Stimulated activated CD4-positive, alpha-beta T cell treated with anti-CD3 and anti-CD28 coated beads, TNF-alpha, amount 100 ng/mL, for 24 hours (primary cell): Measurements from ENCODE around the gene HOXA5.

Experiments used
- DNase-seq, 3 experiments: peaks; one replicate each; pipeline ENCODE4 v3.0.0-alpha.2; 2020; ENCODE audit warnings: low read depth in 3 of 3

HOXA5 gene

DNA sequence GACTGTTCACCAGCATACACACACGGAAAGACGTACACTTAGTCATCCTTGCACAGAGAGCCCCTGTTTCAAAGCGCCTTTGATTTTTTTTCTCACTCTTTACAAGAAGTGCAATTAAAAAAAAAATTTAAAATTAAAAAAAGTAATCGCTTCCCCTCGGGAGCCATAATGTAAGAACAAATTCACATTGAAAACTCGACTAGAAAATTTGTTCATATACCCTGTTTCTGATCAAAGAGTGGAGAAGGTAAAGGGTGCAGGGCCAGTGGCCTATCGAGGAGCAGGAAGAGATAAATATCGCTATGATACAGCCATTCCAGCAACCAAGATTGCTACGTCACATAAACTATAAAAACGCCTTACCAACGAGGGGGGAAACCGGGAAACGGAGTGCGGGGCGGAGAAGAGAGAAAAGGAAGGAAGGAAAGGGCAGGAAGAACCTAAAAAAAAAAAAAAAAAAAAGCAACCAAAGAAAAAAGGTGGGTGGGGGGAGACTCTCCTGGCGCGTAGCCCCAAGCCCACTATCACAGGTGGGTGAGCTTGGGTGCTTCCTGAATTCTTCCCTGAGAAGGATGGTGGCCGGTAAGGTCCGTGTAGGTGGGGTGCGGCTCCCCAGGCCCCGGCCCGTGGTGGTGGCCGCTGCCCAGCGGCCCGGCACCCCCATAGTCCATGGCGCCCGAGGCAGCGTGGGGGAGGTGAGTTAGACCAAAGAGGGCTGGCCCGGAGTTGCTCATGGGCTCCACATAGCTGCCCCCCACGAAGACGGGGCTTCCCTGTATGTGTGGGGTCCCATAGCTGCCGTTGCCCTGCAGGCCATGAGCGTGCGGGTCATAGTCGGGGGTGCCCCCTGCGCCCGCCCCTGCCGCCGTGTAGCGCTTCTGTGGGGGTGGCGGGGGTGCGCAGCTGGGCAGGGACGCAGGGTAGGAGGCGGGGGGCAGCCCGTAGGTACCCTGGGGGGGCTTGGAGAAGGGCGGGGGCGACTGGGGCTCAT is 35.8 kb downstream of the HOXA5 start:
- DNase-seq, result no peak

DNA sequence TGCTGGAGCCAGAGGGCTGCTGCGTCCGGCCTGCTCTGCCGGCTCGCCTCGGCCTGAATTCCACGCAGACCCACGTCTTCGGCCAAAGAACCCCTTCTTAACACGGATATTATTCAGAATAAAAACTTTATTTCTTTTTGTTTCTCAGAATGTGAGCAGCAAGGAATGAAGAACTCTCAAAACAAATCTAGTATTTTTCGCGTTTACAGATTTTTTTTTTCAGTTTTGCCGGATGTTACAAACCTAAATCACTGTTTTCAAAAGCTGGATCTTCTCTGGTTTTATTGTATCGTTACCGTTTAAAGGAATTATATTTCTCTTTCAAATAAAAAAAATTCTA is 36.6 kb downstream of the HOXA5 start:
- no peak for DNase-seq

DNA sequence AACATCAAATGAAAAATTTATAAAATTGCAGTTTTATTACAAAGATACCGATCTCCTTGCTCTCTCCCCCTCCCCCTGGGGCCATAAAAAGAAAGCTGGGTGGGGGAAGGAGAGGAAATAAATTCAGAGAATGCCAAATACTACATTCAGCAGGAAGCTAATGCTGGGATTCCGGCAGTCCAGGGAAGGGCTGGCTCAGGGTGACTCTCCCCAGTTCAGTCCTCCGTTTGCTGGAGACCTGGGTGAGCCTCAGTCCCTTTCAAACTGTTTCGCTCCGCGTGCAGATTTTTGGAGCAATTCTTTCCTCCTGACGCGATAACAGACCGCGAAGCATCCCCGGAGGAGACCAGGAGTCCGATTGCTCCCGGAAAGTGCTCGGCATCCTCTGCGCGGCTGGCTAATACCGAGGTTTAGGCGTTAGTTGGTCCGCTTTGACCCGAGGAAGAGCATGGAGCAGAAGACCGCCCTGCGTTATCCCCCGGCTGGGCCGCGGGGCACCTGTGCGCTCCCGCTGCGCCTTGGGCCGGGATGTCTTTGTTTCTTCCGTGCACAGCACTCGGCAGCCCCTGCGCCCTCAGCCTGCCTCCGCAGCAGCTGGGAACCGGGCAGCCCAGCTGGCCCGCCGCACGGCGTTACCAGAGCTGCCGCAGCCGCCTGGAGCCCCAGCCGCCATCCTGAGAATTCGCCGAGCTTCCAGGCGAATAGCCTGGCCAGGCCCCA is 37.1 kb downstream of the HOXA5 start:
- DNase-seq, result no peak

DNA sequence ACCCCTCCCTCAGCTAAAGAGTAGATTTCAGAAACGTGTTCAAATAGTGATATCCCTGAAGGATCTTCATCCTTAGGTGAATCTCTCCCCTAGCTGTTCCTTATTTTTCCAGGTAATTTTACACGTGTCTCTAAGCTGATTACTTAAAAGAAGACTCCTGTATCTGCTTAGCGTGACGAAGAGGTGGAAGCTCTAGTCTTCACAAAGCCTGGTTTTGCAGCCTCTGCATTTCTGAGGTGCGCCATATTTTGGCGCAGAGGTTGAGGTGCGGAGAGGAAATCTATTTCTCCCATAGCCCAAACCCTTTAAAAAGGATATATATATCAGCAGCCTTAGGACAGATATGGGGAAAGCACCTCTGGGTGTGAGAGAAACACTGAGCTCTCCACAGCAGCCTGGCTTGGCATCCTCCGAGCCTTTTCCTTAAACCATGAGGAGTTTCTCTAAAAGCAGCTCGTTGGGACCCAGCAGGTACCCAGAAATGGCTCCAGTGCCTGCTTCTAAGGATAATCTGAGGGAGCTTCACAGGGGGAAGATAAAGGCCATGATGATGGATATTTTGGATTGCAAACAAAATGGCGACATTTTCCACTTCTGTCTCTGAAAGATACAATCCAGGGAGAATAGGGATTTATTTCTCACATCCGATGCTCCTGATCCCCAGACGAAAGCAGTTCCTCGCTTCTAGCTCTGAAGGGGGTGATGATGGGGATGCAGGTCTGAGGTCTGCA is 38.0 kb downstream of the HOXA5 start:
- DNase-seq, result no peak

DNA sequence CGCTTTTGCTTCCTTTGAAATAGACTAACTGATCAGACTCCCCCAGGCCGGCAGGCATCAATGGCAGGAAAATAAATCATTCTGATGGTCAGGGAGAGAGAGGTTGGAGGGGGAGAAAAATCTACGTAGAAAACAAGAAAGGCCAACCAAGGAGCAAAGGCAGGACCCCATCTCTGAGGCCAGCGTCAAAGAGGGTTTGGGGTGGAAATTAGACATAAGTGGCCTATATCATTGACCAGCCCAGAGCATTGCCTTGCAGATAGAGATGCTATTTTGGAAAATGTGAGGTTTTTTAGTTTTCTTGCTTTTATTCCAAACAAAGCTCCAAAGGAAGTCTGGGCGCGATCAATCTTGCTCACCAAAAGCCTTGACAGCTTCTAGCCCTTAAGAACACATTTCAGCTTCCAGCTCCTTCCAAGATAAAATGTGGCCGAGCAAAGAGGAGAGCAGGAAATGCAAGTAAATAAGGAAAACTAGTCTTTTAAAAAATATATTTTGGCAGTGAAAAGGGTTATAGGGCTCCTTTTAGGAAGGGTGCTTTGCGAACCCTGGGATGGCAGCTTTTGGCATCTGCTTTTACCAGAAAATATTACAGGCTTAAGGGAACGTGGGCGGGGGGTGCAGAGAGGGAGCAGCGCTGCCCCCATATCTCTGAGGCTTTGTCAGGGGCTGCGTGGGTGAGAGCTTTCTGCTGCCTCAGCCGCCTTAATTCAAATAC is 39.0 kb downstream of the HOXA5 start:
- DNase-seq, result no peak

DNA sequence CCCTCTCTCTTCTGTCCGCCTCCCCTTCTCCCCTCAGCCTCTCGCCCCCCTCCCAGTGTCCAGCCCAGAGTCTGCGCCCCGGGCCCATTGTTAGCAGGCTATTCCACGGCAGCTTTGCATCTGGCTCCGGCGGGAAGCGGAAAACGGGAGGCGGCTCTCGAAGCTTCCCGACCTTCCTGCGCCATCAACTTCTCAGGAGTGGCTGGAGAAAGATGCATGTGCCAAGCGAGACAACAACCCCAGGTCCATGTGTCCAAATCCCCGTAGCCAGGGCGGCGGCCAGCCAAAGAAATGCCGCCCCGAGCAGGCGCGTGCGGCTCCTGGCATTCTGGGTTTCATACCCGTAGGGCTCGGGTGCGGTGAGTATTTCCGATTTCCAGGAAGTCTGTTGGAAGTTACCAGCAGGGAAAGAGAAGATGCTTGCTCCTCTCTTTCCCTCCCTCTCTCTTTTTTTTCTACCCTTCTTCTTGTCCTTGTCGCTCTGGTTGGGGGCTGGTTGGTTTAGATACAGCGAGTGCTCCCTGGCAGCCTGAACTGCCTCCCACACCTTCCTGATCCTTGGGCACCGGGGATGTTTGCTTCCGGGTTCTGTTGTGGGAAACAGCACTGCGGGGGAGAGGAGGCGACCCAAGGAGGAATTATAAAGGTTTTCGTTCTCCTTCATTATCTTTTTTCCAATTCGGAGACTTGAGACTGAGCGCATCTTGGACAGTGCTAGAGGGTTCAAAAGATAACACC is 39.8 kb downstream of the HOXA5 start:
- no peak for DNase-seq

DNA sequence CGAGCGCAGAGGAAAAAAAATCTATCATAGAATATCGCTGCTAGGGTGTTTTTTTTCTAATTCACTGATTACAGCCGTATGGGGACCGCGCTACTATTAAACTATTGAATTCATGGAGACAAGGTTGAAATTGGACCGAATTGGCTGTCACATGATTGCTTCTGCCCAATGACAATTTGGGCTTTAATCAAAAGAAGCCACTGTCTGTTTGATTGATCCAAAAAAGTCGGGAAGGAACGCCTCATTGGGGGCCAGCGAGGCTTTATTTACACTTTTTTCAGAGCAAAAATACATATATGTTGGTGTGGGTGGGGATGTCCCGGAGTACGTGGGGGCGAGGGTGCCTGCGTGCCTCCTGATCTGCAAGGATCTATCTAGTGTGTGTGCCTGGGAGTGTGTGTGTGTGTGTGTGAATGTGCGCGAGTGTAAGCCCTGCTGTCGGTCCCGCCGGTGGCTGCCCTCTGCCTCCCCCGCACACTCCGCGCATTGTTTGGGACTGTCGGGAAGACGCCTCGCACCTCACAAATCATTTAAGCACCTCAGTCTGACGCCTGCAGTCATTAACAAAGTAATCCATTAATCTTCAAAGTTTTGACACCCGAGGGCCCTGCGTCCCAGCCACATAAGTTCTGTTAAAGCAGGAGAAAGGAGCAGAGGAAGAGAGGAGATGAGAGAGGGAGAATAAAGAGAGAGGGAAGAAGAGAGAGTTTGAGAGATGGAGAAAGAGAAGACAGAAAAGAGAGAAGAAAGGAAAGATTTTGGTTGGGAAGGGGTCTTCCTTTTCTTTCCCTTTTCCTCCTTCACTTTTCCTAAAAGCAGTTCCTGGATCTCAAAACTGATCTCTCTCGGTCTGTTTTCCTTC is 40.7 kb downstream of the HOXA5 start, which contains the start of gene HOXA2:
Gene HOXA2 (minus strand): TSS at position 103 of the 862 bp plus-strand sequence. CDS start 183 bp downstream, outside the sequence.
- DNase-seq, result no peak

DNA sequence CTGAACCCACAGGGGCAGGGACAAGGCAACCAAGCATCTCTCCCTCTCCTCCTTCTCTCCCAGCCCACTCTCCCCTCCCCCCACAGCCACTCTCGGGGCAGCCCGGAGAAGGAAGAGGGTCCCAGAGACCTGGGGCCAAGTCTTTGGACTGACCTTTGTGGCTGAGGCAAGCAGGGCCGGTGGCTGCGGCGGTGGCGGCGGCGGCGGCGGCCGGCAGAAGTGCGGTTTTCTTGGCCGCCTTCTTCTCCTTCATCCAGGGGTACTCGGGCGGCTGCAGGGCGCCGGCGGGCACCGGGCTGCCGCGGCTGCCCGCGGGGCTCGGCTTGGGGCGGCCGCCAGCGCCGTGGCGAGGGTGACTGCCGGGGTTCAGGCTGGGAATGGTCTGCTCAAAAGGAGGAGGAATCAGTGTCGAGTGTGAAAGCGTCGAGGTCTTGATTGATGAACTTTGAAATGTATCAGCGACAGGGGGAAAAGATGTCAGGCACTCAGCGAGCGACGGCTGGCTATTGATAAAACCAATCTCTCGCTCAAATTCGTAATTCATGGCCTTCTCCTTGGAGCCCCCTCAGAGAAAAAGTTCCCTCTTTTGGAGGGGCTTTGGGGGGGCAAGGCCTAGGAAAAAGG is 41.4 kb downstream of the HOXA5 start:
- DNase-seq, result no peak

DNA sequence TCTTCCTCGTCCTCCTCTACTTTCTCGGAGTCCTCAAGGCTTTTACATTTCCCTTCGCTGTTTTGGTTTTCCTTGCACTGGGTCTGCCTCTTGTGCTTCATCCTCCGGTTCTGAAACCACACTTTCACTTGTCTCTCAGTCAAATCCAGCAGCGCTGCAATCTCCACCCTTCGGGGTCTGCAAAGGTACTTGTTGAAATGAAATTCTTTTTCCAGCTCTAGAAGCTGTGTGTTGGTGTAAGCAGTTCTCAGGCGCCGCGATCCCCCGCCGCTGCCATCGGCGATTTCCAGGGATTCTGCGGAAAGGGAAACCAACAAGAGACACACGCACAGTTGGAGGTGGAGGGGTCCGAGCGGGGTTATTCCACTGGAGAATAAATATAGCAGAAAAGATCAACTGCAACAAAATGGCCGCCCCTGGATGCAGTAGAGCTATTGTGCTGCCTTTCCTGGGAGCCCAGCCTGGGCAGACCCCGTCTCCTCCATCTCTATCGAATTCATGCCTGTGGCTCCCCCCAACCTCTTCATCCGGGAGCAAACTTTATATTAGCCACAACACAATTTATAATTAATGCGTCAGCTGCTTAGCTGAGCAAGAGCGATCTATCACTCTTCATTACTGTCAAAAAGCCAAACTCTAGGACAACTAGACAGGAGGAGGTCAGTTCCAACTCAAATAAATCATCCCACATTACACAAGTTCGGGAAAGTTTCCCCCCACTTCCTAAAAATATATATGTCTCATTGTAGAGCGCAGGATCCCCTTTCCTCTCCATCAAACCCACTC is 42.1 kb downstream of the HOXA5 start:
- no peak for DNase-seq

DNA sequence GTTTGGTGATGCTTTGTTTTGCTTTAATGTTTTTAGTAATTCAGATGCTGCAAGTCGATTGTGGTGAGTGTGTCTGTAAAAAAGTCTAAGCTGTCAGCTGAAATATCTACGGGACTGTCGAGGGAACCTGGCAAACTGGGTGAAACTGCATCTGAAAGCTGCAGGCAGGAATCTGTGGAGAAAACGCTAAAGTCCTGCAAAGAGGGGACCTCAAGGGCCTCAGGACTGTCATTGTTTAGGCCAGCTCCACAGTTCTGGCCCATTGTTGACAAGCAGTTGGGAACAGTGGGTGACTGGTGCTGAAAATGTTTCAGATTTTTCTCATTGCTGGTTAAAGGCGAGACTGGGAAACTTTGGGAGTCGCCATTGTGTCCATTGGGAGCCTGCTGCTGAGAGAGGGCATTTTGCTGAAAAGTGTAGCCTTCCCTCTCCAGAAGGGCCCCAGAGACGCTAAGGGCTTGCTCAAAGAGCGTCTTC is 42.7 kb downstream of the HOXA5 start:
- DNase-seq, result no peak

DNA sequence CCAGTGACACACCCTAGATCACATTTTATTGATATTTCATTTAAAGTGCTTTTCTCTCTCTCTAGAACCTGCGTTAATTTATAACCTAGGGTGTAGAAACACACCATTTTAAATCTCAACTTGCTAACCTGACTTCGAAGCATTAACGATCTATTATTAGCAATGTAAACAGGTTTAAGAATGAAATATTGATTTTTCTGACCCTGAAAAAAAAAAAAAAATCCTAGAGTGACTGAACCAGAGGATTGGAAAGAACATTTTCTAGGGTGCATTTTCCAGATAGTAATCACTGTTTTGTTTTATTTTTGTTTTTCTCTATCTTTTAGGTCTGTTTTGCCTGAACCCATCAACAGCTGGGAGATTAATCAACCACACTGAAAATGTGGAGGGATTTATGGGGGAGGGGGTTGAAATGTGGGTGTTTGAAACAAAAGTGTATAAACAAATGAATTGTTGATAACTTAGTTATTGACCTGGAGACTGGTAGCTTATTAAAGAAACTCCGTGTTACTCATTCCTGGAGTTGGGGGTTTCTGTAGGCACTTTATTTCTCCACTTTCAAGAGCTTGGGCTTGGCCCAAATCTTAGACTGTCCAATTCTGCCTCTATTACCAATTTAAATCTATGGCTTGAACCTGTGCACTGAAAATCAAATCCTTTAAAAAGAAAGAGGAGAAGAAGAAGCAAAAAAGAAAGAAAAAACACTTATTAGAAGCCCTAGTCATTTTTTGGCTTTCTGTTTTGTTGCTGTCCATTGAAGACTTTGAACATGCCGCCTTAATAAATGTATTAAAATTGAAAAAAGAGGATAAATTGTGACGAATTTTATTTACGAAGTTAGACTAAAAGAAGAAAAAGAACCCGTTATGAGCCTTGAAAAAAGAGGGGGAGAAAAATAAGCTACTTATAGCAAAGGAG is 43.8 kb downstream of the HOXA5 start:
- no peak for DNase-seq

DNA sequence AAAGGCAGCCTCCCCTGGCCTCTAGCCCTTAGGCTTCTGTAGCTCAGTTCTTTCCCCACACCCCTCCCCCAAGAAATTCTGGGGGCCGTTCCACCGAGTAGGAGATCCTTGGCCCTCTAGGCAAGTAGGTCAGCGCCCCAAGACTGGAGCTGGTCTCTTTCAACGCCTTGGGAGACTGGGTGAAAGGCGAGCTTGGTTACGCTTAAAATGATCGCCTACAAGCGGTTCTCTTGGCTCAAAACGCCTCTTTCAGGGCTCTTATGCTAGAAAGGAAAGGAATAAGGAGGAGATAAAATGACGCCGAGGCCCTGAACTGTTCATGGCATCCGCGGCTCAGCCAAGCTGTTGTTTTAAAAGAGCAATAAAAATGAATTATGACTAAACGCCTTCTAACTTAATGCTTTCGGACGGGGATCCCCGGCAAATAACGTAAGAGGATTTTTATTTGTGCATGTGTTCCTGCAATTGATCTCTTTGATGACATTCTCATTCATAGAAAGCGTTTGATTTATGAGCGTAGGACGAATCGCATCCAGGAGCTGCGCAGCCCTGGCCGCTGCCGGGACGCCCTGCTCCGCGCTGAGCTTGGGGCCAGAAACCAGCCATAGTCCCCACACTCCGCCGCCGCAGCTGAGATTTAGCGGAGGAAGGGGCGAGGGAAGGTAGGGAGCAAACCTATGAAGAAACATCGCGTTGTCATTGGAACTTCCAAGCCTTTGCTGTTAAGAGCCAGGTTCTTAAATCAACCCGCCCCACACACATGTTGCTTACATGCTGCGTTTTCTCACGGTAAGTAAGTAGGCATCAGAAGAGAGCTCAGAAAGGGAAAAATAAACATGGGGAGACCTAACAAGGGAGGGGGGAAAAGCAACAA is 44.7 kb downstream of the HOXA5 start:
- no peak for DNase-seq

DNA sequence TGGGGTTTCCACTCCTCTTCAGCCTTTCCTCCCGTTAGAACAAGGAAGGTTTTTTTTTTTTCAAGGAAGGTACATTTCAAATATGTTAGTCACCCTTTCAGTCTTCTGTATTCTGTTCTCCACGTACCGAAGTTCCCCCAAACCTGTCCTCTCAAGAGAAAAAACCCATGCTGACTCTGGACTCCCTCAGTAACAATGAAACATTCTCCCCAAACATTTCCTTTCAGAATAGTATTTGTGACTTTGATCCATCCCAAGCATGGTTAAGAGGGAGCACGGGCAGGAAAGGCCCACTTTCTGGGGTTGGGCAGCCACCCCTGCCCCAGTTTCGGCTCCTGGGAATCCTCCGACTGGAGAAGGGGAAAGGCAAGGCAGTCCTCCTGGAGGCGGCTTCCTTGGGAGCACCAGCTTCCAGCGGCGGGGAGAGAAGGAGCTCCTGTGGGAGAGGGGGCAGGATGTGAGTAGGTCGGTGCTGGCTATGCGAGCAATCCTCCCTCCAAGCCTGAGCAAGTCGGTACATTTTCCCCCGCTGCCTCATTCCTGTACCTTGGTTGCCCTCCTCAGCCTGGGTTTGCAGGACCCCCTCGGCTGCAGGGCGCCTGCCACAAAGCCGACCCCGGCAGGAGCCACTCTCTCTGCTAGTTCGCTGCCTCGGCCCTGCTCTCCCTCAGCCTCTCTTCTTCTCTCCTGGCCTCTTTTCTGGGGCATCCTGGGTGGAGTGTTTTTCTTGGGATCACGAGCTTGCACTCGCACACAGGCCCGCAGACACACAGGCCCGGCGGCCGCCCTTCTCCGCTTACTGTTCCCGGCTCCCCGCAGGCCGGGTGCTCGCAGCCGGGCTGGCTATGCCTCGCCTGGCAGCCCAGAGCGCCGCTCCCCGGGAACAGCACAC is 45.5 kb downstream of the HOXA5 start:
- DNase-seq, result no peak

DNA sequence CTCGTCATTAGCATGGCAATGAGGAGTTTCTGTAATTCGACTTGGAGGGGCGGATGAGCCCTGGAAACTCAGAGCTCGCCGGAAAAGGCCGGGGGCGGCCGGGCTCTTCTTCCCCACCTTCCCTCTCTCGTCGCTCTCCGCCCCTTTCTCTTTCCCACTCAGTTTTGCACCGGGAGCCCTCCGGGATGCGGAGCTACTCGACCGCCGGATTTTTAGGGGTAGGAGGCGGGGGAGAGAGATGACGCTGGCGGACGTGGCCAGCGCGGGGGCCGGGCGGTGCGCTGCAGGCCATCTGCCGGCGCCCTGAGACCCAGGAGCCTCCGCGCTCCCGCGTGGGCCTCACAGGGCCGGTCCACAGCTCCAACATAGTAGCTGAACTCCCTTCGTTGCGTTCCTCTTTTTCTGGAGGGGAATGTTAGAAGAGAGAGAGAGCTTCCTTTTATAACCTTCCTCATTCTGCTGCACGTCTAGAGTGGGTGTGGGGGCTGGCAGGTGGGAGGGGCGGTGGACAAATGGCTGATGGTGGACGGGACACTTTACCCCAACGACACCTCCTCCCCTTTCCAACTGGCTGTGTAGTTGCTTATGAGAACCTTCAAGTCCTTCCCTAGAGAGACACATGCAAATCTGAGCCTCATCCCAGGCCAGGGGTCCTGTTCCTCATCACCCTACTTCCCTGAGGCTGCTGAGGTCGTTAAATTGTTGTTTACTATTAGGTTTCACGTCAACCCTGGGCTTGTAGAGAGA is 46.5 kb downstream of the HOXA5 start:
- no peak for DNase-seq
